Activated T-helper 2 cell treated with anti-CD3 and anti-CD28 coated beads, Interferon-gamma antibody, Interleukin-2, Interleukin-4, amounts not matched to agents 10 μg/mL and 5 μg/mL and 100 μg/mL, durations not matched to agents 14 hours and 24 hours and 36 hours (primary cell): ENCODE data around the gene KNDC1. TPM values are rescaled to one million over a fixed set of nuclear protein-coding genes. Genes with fewer than 3 reads are reported as not detected.

Experiments
- DNase-seq: peaks from one replicate; pipeline ENCODE4 v3.0.0; 2021; ENCODE audit warnings: low spot score
- H3K27ac Mint-ChIP-seq: one replicate; pipeline ENCODE4 v1.8.0; 2021; ENCODE audit warnings: mixed read lengths
- H3K27me3 Mint-ChIP-seq: one replicate; pipeline ENCODE4 v1.8.0; 2021; ENCODE audit warnings: low read depth, mixed read lengths
- H3K36me3 Mint-ChIP-seq: one replicate; pipeline ENCODE4 v1.8.0; 2021; ENCODE audit warnings: low read depth, mixed read lengths
- H3K4me1 Mint-ChIP-seq: one replicate; pipeline ENCODE4 v1.8.0; 2021; ENCODE audit warnings: low read depth, mixed read lengths
- H3K4me3 Mint-ChIP-seq: one replicate; pipeline ENCODE4 v1.8.0; 2021; ENCODE audit warnings: low read depth, mild to moderate bottlenecking, moderate library complexity, mixed read lengths
- H3K9me3 Mint-ChIP-seq: one replicate; pipeline ENCODE4 v1.8.0; 2021; ENCODE audit warnings: mixed read lengths
- intact Hi-C: fragments of 100-400 bp; cut with micrococcal nuclease; formaldehyde crosslinking; loops from one replicate; pipeline ENCODE4 v1.15.1; 2023
- total RNA-seq: library from RNA; stranded (reverse); gene quantifications from 2 replicates; pipeline ENCODE4 v1.2.3, GENCODE V29; 2022

The KNDC1 gene
- total RNA-seq, 1 donor from 2014 or later: 0.39 TPM

DNA sequence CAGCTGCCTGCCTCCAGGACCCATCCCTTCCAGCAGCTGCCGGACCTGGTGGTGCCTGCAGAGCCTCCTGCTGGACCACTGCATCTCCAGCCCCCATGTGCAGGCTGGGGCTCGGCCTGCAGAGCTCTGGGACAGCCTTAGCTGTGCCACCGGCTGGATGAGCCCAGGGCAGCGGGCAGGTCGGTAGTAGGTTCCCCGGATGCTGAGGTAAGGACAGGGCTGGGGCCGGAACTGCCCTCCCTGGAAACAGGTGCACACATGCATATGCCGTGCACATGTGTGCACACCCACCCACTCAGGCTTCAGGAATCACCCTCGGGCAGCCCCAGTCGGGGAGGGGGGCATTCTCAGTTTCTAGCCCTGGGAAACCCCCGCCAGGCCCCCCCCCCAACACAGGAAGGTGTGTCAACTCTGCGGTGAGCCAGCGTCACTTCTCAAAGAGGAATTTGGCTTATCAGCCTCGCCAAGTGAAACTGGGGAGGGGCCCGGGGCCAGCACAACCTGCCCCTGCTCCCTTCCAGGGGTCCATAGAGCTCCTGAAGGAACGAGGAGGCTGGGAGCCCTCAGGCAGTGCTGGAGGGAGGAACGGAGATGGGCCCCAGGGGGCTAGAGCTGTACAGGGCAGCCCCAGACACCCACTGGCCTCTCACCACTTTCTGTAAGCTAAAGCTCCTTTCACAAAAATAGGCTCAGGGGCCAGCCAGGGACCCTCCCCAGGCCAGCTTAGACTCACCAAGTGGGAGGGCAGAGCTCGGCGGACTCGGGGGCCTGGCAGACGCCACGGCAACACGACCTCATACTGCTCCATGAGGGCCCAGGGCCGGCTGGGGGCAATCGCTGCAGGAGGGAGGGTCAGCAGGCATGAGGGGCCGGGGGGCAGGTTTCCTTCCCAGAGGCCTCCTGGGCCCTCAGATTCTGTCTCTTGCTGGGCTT lies 115.0 kb downstream of the KNDC1 start:
- DNase-seq: peak; percentile 70
- Mint-ChIP-seq H3K36me3 (peaks cover 42% of the 10 kb centered on the region), H3K4me1 (peaks cover 18% of the 10 kb centered on the region), H3K27ac (peak overlapping the region; percentile 84), H3K9me3 (no peaks in the 10 kb centered on the region), H3K4me3 (peak overlapping the region; percentile 91), H3K27me3 (no peaks in the 10 kb centered on the region)
- intact Hi-C loops: loop anchor here (1.0 kb wide), 3 partner anchors 14 to 131 kb away; partner anchors contain the start of genes TUBGCP2 and ZNF511

DNA sequence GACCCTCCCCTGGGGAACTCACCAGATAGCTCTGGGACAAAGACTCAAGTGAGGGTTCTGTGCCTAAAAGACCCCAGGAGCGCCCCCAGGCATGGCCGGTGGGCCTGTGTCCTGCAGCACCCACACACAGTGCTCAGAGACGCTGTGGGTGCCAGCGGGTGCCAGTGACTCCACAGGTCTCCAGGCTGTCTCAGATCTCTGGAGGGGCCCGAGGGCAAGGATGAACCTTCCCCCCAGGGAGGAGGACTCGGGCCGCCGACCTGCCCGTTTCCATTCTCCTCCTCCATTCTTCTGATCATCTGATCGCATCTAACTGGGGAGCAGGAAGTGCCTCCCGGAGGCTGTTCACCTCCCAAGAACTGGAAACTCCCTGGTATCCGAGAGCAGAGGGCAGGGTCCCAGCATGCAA lies 115.7 kb downstream of the KNDC1 start:
- DNase-seq: peak; percentile 33
- intact Hi-C loops: loop anchor here (1.0 kb wide), 4 partner anchors 14 to 131 kb away; partner anchors contain the start of genes TUBGCP2 and ZNF511
- H3K27me3 Mint-ChIP-seq: no peaks in the 10 kb centered on the region
- H3K36me3 Mint-ChIP-seq: peaks cover 37% of the 10 kb centered on the region
- peak overlapping the region; percentile 91 for H3K4me3 Mint-ChIP-seq
- H3K9me3 Mint-ChIP-seq: no peaks in the 10 kb centered on the region
- peaks cover 18% of the 10 kb centered on the region for H3K4me1 Mint-ChIP-seq
- peak overlapping the region; percentile 84 for H3K27ac Mint-ChIP-seq

Other genes with a start within 250 kb of the KNDC1 start
- not detected in 2 replicates for gene CFAP46, start 217.6 kb upstream of the KNDC1 start, total RNA-seq
- gene ADGRA1, start 72.3 kb upstream of the KNDC1 start, total RNA-seq: not detected in 2 replicates
- gene UTF1, start 70.0 kb downstream of the KNDC1 start, total RNA-seq: 0.16 and 0.28 TPM in 2 replicates
- gene VENTX, start 77.6 kb downstream of the KNDC1 start, total RNA-seq: 0.07 TPM in 1 of 2 replicates, not detected in the other
- gene ADAM8, start 116.6 kb downstream of the KNDC1 start, total RNA-seq: 214 and 220 TPM in 2 replicates
- gene TUBGCP2, start 148.7 kb downstream of the KNDC1 start, total RNA-seq: 60.4 and 64.7 TPM in 2 replicates
- 88.4 and 89.7 TPM in 2 replicates for gene ZNF511, start 148.7 kb downstream of the KNDC1 start, total RNA-seq
- gene CALY, start 176.7 kb downstream of the KNDC1 start, total RNA-seq: not detected in 2 replicates
- gene PRAP1, start 187.2 kb downstream of the KNDC1 start, total RNA-seq: not detected in 2 replicates
- 44.0 and 45.7 TPM in 2 replicates for gene FUOM, start 197.8 kb downstream of the KNDC1 start, total RNA-seq
- 74.2 and 74.8 TPM in 2 replicates for gene ECHS1, start 213.1 kb downstream of the KNDC1 start, total RNA-seq
- gene PAOX, start 219.0 kb downstream of the KNDC1 start, total RNA-seq: 11.9 and 13.2 TPM in 2 replicates
- 67.6 and 69.0 TPM in 2 replicates for gene MTG1, start 233.9 kb downstream of the KNDC1 start, total RNA-seq